KMS-11 (cell line): ENCODE results near the gene TNC.

Source experiments
- H2AFZ ChIP-seq: fragments of 200-600 bp; sonication (generic); 2 replicates; pipeline ENCODE4 v1.6.1; 2016; ENCODE audit warnings: antibody characterized with exemption, mixed run types, low read depth
- H3K27ac ChIP-seq: fragments of 200-600 bp; sonication (generic); 2 replicates; pipeline ENCODE4 v1.6.1; 2016; ENCODE audit warnings: mild to moderate bottlenecking, mixed run types
- H3K27me3 ChIP-seq: fragments of 200-600 bp; sonication (generic); 2 replicates; pipeline ENCODE4 v1.6.1; 2017; ENCODE audit warnings: mild to moderate bottlenecking, low read depth, mixed run types, moderate library complexity; ENCODE audit not compliant: insufficient read depth
- H3K36me3 ChIP-seq: fragments of 200-600 bp; sonication (generic); 2 replicates; pipeline ENCODE4 v1.6.1; 2017; ENCODE audit warnings: mild to moderate bottlenecking, mixed run types; ENCODE audit not compliant: insufficient read depth
- H3K4me1 ChIP-seq: fragments of 200-600 bp; sonication (generic); 2 replicates; pipeline ENCODE4 v1.6.1; 2016; ENCODE audit warnings: mild to moderate bottlenecking, low read depth, mixed run types; ENCODE audit not compliant: poor library complexity, severe bottlenecking
- H3K4me2 ChIP-seq: fragments of 200-600 bp; sonication (generic); 2 replicates; pipeline ENCODE4 v1.7.0; 2016; ENCODE audit warnings: mild to moderate bottlenecking, mixed run types
- H3K4me3 ChIP-seq: fragments of 200-600 bp; sonication (generic); IDR thresholded peaks from 2 replicates; pipeline ENCODE4 v1.6.1; 2017; ENCODE audit warnings: low read depth, low read length, mixed read lengths; ENCODE audit not compliant: insufficient read depth
- H3K79me2 ChIP-seq: fragments of 200-600 bp; sonication (generic); 2 replicates; pipeline ENCODE4 v1.6.1; 2016; ENCODE audit warnings: low read depth, mixed run types; ENCODE audit not compliant: insufficient read depth
- H3K9ac ChIP-seq: fragments of 200-600 bp; sonication (generic); 2 replicates; pipeline ENCODE4 v1.6.1; 2016; ENCODE audit warnings: mild to moderate bottlenecking, mixed run types
- H4K20me1 ChIP-seq: fragments of 200-600 bp; sonication (generic); 2 replicates; pipeline ENCODE4 v1.6.1; 2016; ENCODE audit warnings: mild to moderate bottlenecking, mixed run types; ENCODE audit not compliant: insufficient read depth
- TF ChIP-seq, protein P1 (sequence below): fragments of 200-600 bp; sonication (generic); conservative IDR thresholded peaks from 2 replicates; pipeline ENCODE4 v1.6.1; 2017; ENCODE audit warnings: low read depth, mild to moderate bottlenecking, antibody characterized with exemption, low read length, moderate library complexity, mixed read lengths

TNC gene

DNA sequence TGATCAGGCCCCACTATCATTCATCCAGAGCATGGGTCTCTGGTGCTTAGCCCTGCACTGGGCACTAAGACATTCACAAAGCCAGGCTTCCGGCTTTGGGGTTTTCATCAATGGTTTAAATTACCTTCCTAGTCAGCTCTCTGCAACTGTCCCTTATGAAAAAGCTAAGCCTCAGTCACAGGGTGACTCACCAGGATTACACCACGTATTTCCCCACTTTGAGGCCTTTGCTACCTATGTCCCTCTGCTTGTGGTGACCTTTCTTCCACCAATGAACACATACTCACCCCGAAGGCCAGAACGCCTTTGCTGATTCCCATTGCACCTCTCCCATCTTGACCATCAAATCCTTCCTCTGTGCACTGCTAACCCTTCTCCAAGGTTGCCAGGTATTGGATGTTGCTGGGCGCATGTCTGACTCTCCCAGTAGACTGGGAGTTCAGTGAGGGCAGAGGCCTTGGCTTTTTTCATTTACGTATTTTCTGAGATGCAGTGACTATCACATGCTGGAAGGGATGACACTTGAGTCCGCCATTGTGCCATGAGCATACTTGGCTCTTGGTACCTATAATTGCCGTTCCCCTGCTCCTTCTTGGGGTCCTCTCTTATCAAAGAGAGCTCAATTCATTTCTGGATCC, 128.9 kb downstream of the TNC start:
- no peaks in the 10 kb centered on the region for H3K27me3 ChIP-seq
- H3K4me3 ChIP-seq, result no peak overlapping the region
- 0 out of 2 replicates have a peak overlapping the region, but pooled peaks have one; percentile 12 for H2AFZ ChIP-seq
- no peaks in the 10 kb centered on the region for H3K36me3 ChIP-seq
- TF ChIP-seq, protein P1, sequence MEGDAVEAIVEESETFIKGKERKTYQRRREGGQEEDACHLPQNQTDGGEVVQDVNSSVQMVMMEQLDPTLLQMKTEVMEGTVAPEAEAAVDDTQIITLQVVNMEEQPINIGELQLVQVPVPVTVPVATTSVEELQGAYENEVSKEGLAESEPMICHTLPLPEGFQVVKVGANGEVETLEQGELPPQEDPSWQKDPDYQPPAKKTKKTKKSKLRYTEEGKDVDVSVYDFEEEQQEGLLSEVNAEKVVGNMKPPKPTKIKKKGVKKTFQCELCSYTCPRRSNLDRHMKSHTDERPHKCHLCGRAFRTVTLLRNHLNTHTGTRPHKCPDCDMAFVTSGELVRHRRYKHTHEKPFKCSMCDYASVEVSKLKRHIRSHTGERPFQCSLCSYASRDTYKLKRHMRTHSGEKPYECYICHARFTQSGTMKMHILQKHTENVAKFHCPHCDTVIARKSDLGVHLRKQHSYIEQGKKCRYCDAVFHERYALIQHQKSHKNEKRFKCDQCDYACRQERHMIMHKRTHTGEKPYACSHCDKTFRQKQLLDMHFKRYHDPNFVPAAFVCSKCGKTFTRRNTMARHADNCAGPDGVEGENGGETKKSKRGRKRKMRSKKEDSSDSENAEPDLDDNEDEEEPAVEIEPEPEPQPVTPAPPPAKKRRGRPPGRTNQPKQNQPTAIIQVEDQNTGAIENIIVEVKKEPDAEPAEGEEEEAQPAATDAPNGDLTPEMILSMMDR, result no peak
- H3K9ac ChIP-seq, result no peak overlapping the region
- peak overlapping the region; percentile 14; the same call in 1 of the 2 replicates for H3K27ac ChIP-seq
- no peaks in the 10 kb centered on the region for H4K20me1 ChIP-seq
- no peaks in the 10 kb centered on the region for H3K79me2 ChIP-seq
- peaks cover 20% of the 10 kb centered on the region for H3K4me1 ChIP-seq
- peak overlapping the region; percentile 12; the same call in 1 of the 2 replicates for H3K4me2 ChIP-seq

DNA sequence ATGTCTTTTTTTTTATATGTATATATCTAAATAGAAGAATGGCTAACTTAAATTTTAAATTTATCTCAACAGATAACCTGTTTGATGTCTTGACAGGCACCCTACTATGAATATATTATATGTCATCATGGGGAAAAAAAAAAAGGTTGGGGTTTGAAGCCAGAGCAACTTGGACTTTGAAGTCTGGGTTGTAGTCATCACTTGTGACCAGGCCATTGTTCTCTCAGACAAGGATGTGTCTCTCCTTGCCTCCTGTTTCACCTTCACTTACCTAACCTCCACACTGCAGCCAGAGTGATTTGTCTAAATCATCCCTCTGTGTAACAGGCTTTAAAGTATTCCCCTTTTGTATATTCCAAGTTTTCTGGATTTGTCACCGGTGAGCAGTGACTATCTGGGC, 130.8 kb downstream of the TNC start:
- Histone ChIP-seq H3K4me2 (no peak overlapping the region), H3K79me2 (no peaks in the 10 kb centered on the region), H2AFZ (no peak overlapping the region), H3K27ac (no peak overlapping the region), H3K4me1 (peaks cover 20% of the 10 kb centered on the region), H4K20me1 (no peaks in the 10 kb centered on the region), H3K36me3 (no peaks in the 10 kb centered on the region), H3K4me3 (no peak overlapping the region), H3K27me3 (no peaks in the 10 kb centered on the region), H3K9ac (no peak overlapping the region)
- TF ChIP-seq, protein P1, result no peak

DNA sequence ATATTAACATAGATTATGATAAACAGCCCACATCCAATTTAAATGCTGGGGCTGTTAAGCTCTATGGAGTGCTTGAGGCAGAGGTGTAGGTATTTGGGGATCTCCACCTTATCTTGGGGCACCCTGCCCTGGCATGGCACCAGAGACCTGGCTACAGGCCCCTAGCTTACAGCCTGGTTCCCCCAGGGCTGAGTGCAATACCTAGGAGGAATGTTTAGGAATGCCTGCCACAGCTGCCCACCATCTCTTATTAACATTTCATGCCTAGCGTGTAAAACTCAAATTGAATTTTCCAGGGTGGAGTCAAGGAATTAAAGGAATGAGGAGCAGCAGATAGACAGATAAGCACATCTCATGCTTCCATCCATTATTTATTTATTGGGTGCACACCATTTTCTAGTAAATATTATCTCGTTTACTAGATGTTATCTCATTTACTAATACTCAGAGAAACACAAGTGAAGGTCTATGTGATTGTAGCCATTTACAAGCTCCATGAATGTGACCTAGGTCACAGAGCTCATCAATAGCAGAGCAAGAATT, 131.9 kb downstream of the TNC start:
- H3K27ac ChIP-seq, result no peak overlapping the region
- no peak overlapping the region for H2AFZ ChIP-seq
- H3K9ac ChIP-seq, result no peak overlapping the region
- H4K20me1 ChIP-seq, result no peaks in the 10 kb centered on the region
- TF ChIP-seq, protein P1, result no peak
- no peaks in the 10 kb centered on the region for H3K36me3 ChIP-seq
- no peak overlapping the region for H3K4me3 ChIP-seq
- no peaks in the 10 kb centered on the region for H3K27me3 ChIP-seq
- H3K4me2 ChIP-seq, result no peak overlapping the region
- peaks cover 20% of the 10 kb centered on the region for H3K4me1 ChIP-seq
- H3K79me2 ChIP-seq, result no peaks in the 10 kb centered on the region

DNA sequence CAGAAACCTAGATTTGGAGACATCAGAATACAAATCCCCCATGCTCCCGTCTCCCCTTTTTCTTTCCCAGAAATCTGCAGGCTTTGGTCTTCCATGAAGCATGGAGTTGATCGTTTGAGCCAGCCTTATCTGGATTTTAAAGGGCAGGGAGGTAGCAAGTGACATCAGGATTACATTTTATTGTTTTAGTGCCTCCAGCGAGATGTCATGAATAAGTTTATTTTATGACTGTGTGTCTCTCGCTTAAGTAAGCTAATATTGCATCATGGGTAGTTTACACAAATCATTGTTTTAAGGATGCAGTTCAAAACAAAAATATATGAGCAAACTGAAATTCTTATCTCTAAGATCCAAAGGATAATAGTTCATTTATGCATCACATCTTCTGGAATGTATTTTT, 136.9 kb downstream of the TNC start:
- Histone ChIP-seq H2AFZ (no peak overlapping the region), H3K4me1 (no peaks in the 10 kb centered on the region), H3K4me3 (no peak overlapping the region), H3K36me3 (no peaks in the 10 kb centered on the region), H3K9ac (no peak overlapping the region), H3K27ac (no peak overlapping the region), H4K20me1 (no peaks in the 10 kb centered on the region), H3K27me3 (no peaks in the 10 kb centered on the region), H3K4me2 (no peak overlapping the region), H3K79me2 (no peaks in the 10 kb centered on the region)
- TF ChIP-seq, protein P1, result no peak
